Forelimb muscle (tissue), 1 donor: ENCODE results near the gene OPN5. TPM values are rescaled to one million over a fixed set of nuclear protein-coding genes. Genes with fewer than 3 reads are reported as not detected.
A peak's percentile ranks its signal among the peaks of the same experiment; 100 is the strongest.
"Not testable (repeated sequence)": the region's sequence is repeated elsewhere in the genome, so short reads cannot be mapped to it uniquely, and the experiment has no call there.

Experiments used
- DNase-seq: peaks from one replicate; pipeline ENCODE4 v3.0.0-alpha.2; 2013; ENCODE audit warnings: low read depth
- polyA plus RNA-seq: library from polyadenylated mRNA; unstranded; fragments of 120-200 nt; gene quantifications from one replicate; pipeline ENCODE4 v1.2.1, GENCODE V29; 2013; ENCODE audit not compliant: insufficient read length

Gene OPN5
- polyA plus RNA-seq, result 0.15 TPM

- DNase-seq, result no peak
These were observed at the start of gene OPN5 for GRCh38 chr6:47781732-47782131. TSS of gene OPN5 (plus strand) at chr6:47782032. CDS start at chr6:47782067, 35 bp downstream.

GRCh38 chr6:47733879-47734558 is 47.8 kb upstream of the OPN5 start:
- no peak for DNase-seq

GRCh38 chr6:47734831-47735481 is 46.9 kb upstream of the OPN5 start:
- no peak for DNase-seq

GRCh38 chr6:47736083-47736700 is 45.6 kb upstream of the OPN5 start:
- no peak for DNase-seq

GRCh38 chr6:47737406-47737805 is 44.4 kb upstream of the OPN5 start:
- no peak for DNase-seq

- DNase-seq, result no peak
These were observed 41.1 kb upstream of the OPN5 start for GRCh38 chr6:47740714-47741113.

- DNase-seq, result no peak
These were observed 40.0 kb upstream of the OPN5 start for GRCh38 chr6:47741807-47742206.

- DNase-seq, result no peak
These were observed 38.1 kb upstream of the OPN5 start for GRCh38 chr6:47743744-47744143.

- not testable (repeated sequence) for DNase-seq
These were observed 36.6 kb upstream of the OPN5 start for GRCh38 chr6:47745269-47745668.

GRCh38 chr6:47749757-47750156 is 32.1 kb upstream of the OPN5 start:
- no peak for DNase-seq

- DNase-seq, result no peak
These were observed 29.0 kb upstream of the OPN5 start for GRCh38 chr6:47752801-47753200.

- no peak for DNase-seq
These were observed 22.5 kb upstream of the OPN5 start for GRCh38 chr6:47759364-47759763.

- DNase-seq, result no peak
These were observed 19.3 kb upstream of the OPN5 start for GRCh38 chr6:47762502-47762901.

GRCh38 chr6:47766445-47766844 is 15.4 kb upstream of the OPN5 start:
- no peak for DNase-seq

- DNase-seq, result no peak
These were observed 14.7 kb upstream of the OPN5 start for GRCh38 chr6:47767102-47767501.

GRCh38 chr6:47769982-47770381 is 11.8 kb upstream of the OPN5 start:
- DNase-seq, result no peak

GRCh38 chr6:47772359-47772758 is 9.5 kb upstream of the OPN5 start:
- no peak for DNase-seq

GRCh38 chr6:47773005-47773404 is 8.8 kb upstream of the OPN5 start:
- DNase-seq, result no peak

- DNase-seq, result no peak
These were observed 1.1 kb upstream of the OPN5 start for GRCh38 chr6:47780510-47781356.

- no peak for DNase-seq
These were observed 3.4 kb downstream of the OPN5 start for GRCh38 chr6:47785182-47785581.

GRCh38 chr6:47787620-47788497 is 6.0 kb downstream of the OPN5 start:
- peak; percentile 20 for DNase-seq
